Epithelial cell of proximal tubule (primary cell): ENCODE measurements around the gene HDDC3. TPM values are rescaled to one million over a fixed set of nuclear protein-coding genes. Genes with fewer than 3 reads are reported as not detected.

ENCODE experiments used
- DNase-seq: peaks from one replicate; pipeline ENCODE4 v3.0.0-alpha.2; 2011; ENCODE audit warnings: low read depth
- H3K4me3 ChIP-seq: 2 replicates; pipeline ENCODE4 v1.5.1; 2011; ENCODE audit warnings: low read depth, mild to moderate bottlenecking, low read length
- CTCF ChIP-seq: conservative IDR thresholded peaks from 2 replicates; pipeline ENCODE4 v1.5.1; 2012; ENCODE audit warnings: low read depth, mild to moderate bottlenecking, low read length
- total RNA-seq: library from RNA; depleted of rRNA; stranded (reverse); fragments of >200 nt; gene quantifications from 2 replicates; pipeline ENCODE4 v1.2.3, GENCODE V29; 2015

HDDC3 gene
- total RNA-seq, 1 donor from 2014 or later: 28.5 TPM

GRCh38 chr15:90892498-90893174 is 39.7 kb downstream of the HDDC3 start:
- TF ChIP-seq CTCF: no peak
- H3K4me3 ChIP-seq: no peak overlapping the region
- no peak for DNase-seq

GRCh38 chr15:90892023-90892422 is 40.3 kb downstream of the HDDC3 start:
- no peak overlapping the region for H3K4me3 ChIP-seq
- no peak for DNase-seq
- TF ChIP-seq CTCF: no peak

GRCh38 chr15:90891346-90891949 is 40.9 kb downstream of the HDDC3 start:
- no peak for TF ChIP-seq CTCF
- DNase-seq: no peak
- H3K4me3 ChIP-seq: no peak overlapping the region

GRCh38 chr15:90890839-90891238 is 41.5 kb downstream of the HDDC3 start:
- TF ChIP-seq CTCF: no peak
- DNase-seq: no peak
- no peak overlapping the region for H3K4me3 ChIP-seq

- TF ChIP-seq CTCF: no peak
- no peak for DNase-seq
- no peak overlapping the region for H3K4me3 ChIP-seq
Measured at GRCh38 chr15:90889736-90890456, 42.5 kb downstream of the HDDC3 start.

- H3K4me3 ChIP-seq: no peak overlapping the region
- DNase-seq: no peak
- TF ChIP-seq CTCF: no peak
Measured at GRCh38 chr15:90889313-90889730, 43.0 kb downstream of the HDDC3 start.
